Measurements from ENCODE around the gene GREB1. TPM values are rescaled to one million over a fixed set of nuclear protein-coding genes. Genes with fewer than 3 reads are reported as not detected.

GREB1 gene
- total RNA-seq, 1 donor from 2014 or later, result 30.8 TPM

GRCh38 chr2:11678306-11678960 is 144.6 kb downstream of the GREB1 start:
- H3K27ac ChIP-seq, result no peak overlapping the region
- TF ChIP-seq, protein P1, sequence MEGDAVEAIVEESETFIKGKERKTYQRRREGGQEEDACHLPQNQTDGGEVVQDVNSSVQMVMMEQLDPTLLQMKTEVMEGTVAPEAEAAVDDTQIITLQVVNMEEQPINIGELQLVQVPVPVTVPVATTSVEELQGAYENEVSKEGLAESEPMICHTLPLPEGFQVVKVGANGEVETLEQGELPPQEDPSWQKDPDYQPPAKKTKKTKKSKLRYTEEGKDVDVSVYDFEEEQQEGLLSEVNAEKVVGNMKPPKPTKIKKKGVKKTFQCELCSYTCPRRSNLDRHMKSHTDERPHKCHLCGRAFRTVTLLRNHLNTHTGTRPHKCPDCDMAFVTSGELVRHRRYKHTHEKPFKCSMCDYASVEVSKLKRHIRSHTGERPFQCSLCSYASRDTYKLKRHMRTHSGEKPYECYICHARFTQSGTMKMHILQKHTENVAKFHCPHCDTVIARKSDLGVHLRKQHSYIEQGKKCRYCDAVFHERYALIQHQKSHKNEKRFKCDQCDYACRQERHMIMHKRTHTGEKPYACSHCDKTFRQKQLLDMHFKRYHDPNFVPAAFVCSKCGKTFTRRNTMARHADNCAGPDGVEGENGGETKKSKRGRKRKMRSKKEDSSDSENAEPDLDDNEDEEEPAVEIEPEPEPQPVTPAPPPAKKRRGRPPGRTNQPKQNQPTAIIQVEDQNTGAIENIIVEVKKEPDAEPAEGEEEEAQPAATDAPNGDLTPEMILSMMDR (IDR thresholded peaks at IDR 0.05), result no peak
- no peak for TF ChIP-seq EZH2 (IDR thresholded peaks at IDR 0.05)
- no peak for TF ChIP-seq EZH2phosphoT487 (IDR thresholded peaks at IDR 0.05)
- no peaks in the 10 kb centered on the region for H3K9me3 Mint-ChIP-seq

DNA sequence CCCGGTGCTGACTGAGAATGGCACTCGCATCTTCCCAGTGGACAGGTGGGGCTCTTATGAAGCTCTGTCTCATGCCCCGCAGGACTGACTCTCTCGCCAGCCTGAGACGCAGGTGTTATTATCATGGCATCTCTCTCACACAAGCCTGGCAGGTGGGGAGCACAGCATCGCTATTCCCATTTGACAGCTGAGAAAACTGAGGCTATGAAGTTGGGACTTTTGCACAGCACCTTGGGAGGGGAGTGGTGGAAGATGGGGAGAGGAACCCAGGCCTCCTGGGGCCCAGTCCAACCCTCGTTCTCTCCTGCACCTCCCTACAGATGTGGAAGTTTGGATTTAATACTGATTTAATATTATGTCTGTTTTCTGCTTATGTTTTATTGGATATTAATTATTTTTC is 145.2 kb downstream of the GREB1 start:
- H3K36me3 ChIP-seq, result no peaks in the 10 kb centered on the region
- no peak overlapping the region for H3K4me3 ChIP-seq
- H3K27ac ChIP-seq, result no peak overlapping the region
- Mint-ChIP-seq H3K4me1 (peaks cover 42% of the 10 kb centered on the region), H3K4me3 (no peak overlapping the region), H3K27me3 (ENCODE audit: insufficient read depth, low read depth) (peaks cover 14% of the 10 kb centered on the region), H3K36me3 (no peaks in the 10 kb centered on the region), H3K27ac (no peak overlapping the region), H3K9me3 (no peaks in the 10 kb centered on the region)
- H3K79me2 ChIP-seq (ENCODE audit: low read depth), result no peaks in the 10 kb centered on the region
- H3K9ac ChIP-seq, result no peak overlapping the region
- peaks cover 21% of the 10 kb centered on the region for H3K4me1 ChIP-seq
- H3F3A ChIP-seq (ENCODE audit: low read depth), result peaks cover 4% of the 10 kb centered on the region
- DNase-seq (ENCODE audit: low spot score), result no peak
- H3K9me3 ChIP-seq (ENCODE audit: low read depth), result no peaks in the 10 kb centered on the region
- H3K4me2 ChIP-seq, result no peak overlapping the region
- TF ChIP-seq EZH2phosphoT487 (IDR thresholded peaks at IDR 0.05), result no peak
- TF ChIP-seq EZH2 (IDR thresholded peaks at IDR 0.05), result no peak
- TF ChIP-seq, protein P1 (IDR thresholded peaks at IDR 0.05), result no peak
- H3K27me3 ChIP-seq, result no peaks in the 10 kb centered on the region
- H2AFZ ChIP-seq (replicated peaks), result no peak overlapping the region
- no peaks in the 10 kb centered on the region for H4K20me1 ChIP-seq (ENCODE audit: low read depth)

More at GRCh38 chr2:11678306-11678960, 144.6 kb downstream of the GREB1 start:
- no peaks in the 10 kb centered on the region for H3K36me3 Mint-ChIP-seq
- H2AFZ ChIP-seq (replicated peaks), result no peak overlapping the region
- H3K4me2 ChIP-seq, result no peak overlapping the region
- DNase-seq (ENCODE audit: low spot score), result no peak
- no peak overlapping the region for H3K9ac ChIP-seq
- H3K9me3 ChIP-seq (ENCODE audit: low read depth), result no peaks in the 10 kb centered on the region
- no peaks in the 10 kb centered on the region for H3K79me2 ChIP-seq (ENCODE audit: low read depth)
- no peaks in the 10 kb centered on the region for H3K36me3 ChIP-seq
- H3K4me3 Mint-ChIP-seq, result no peak overlapping the region
- peaks cover 42% of the 10 kb centered on the region for H3K4me1 Mint-ChIP-seq
- H3K27ac Mint-ChIP-seq, result no peak overlapping the region
- H3K4me3 ChIP-seq, result no peak overlapping the region
- H3F3A ChIP-seq (ENCODE audit: low read depth), result peaks cover 4% of the 10 kb centered on the region
- no peaks in the 10 kb centered on the region for H4K20me1 ChIP-seq (ENCODE audit: low read depth)
- no peaks in the 10 kb centered on the region for H3K27me3 ChIP-seq
- peaks cover 14% of the 10 kb centered on the region for H3K27me3 Mint-ChIP-seq (ENCODE audit: insufficient read depth, low read depth)
- H3K4me1 ChIP-seq, result peaks cover 21% of the 10 kb centered on the region

- H2AFZ ChIP-seq (replicated peaks), result no peak overlapping the region
- H3K9me3 ChIP-seq (ENCODE audit: low read depth), result no peaks in the 10 kb centered on the region
- H3K9me3 Mint-ChIP-seq, result no peaks in the 10 kb centered on the region
- peaks cover 45% of the 10 kb centered on the region for H3K4me1 Mint-ChIP-seq
- no peak overlapping the region for H3K4me3 Mint-ChIP-seq
- no peak for TF ChIP-seq EZH2 (IDR thresholded peaks at IDR 0.05)
- no peak for TF ChIP-seq EZH2phosphoT487 (IDR thresholded peaks at IDR 0.05)
- TF ChIP-seq, protein P1 (IDR thresholded peaks at IDR 0.05), result no peak
- no peak overlapping the region for H3K27ac ChIP-seq
- no peak overlapping the region for H3K4me2 ChIP-seq
- H3K36me3 Mint-ChIP-seq, result no peaks in the 10 kb centered on the region
- H3K4me1 ChIP-seq, result peaks cover 21% of the 10 kb centered on the region
- no peak overlapping the region for H3K9ac ChIP-seq
- H3K27me3 Mint-ChIP-seq (ENCODE audit: insufficient read depth, low read depth), result peaks cover 14% of the 10 kb centered on the region
- H3K27me3 ChIP-seq, result no peaks in the 10 kb centered on the region
- H4K20me1 ChIP-seq (ENCODE audit: low read depth), result no peaks in the 10 kb centered on the region
- H3K36me3 ChIP-seq, result no peaks in the 10 kb centered on the region
- peaks cover 4% of the 10 kb centered on the region for H3F3A ChIP-seq (ENCODE audit: low read depth)
- no peaks in the 10 kb centered on the region for H3K79me2 ChIP-seq (ENCODE audit: low read depth)
- no peak overlapping the region for H3K4me3 ChIP-seq
- DNase-seq (ENCODE audit: low spot score), result no peak
- H3K27ac Mint-ChIP-seq, result peak overlapping the region; percentile 46
Observed at GRCh38 chr2:11679486-11680181, 145.8 kb downstream of the GREB1 start.
